AG04449 (cell line): ENCODE measurements around the gene PDHA1.

Source experiments
- CTCF ChIA-PET: fragments of 350-600 bp; formaldehyde crosslinking; extraction: SDS; loops from one replicate; lab custom pipeline; 2021; ENCODE audit warnings: antibody characterized with exemption; lab: Yijun Ruan, JAX
- POLR2A ChIA-PET: fragments of 400-600, 350-600 bp; formaldehyde crosslinking; extraction: SDS; loops from one replicate; lab custom pipeline; 2020; ENCODE audit warnings: antibody characterized with exemption, inconsistent platforms; lab: Yijun Ruan, JAX
- DNase-seq: peaks from one replicate; pipeline ENCODE4 v3.0.0-alpha.2; 2010; ENCODE audit warnings: low read depth, low spot score
- H3K4me3 ChIP-seq: 2 replicates; pipeline ENCODE4 v1.5.1; 2011; ENCODE audit warnings: low read depth, mild to moderate bottlenecking, control low read depth, low read length
- CTCF ChIP-seq: IDR thresholded peaks from one replicate; pipeline ENCODE4 v1.5.1; 2011; ENCODE audit warnings: mild to moderate bottlenecking, moderate library complexity, low read length, control low read depth, inconsistent platforms; ENCODE audit not compliant: insufficient read depth; ENCODE audit errors: missing control alignments

The PDHA1 gene

GRCh38 chrX:19350941-19351384 is 7.2 kb downstream of the PDHA1 start:
- no peak for TF ChIP-seq CTCF
- DNase-seq: no peak
- ChIA-PET CTCF (no interaction called here), POLR2A (no interaction called here)
- no peak overlapping the region for H3K4me3 ChIP-seq

GRCh38 chrX:19354625-19355024 is 10.9 kb downstream of the PDHA1 start:
- no peak for DNase-seq
- ChIA-PET POLR2A (no interaction called here), CTCF (no interaction called here)
- TF ChIP-seq CTCF: no peak
- no peak overlapping the region for H3K4me3 ChIP-seq

DNA sequence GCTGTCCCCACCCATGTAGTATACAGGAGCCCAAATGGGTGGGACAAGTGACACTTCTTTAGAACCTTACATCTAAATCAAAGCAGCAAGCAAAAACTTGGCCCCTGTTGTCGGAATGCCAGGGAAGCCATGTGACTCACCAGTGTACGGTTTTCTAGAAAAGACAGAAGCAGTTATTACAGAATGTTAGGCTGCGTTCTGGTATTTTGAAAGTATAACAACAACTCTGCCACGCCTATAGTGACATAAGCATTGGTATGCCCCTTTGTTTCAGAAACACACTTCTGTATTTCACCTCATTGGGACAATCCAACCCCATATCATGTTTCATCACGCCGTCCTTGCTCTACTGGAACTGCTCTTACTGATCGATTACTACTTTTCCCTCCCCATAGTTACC is 14.8 kb downstream of the PDHA1 start:
- no peak for TF ChIP-seq CTCF
- CTCF ChIA-PET: no interaction called here
- POLR2A ChIA-PET: no interaction called here
- DNase-seq: no peak
- H3K4me3 ChIP-seq: no peak overlapping the region

DNA sequence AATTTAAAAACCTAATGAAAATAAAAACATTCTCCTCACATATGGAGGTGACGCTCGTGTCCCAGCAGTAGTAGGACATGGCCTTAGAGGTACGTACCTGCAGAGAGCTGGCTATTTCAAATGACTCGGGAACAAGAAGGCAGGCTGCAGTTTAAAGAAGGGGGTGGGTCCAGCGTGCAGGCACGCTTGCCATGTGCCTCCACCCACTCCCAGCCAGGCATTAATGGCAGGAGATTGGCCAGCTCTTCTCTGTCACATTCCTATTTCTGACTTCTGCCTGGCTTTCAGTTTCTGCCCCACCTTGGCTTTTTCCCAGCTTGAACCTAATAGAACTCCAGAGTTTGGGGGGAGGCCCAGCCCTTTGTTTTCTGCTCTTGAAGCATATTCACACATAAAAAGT is 17.2 kb downstream of the PDHA1 start:
- TF ChIP-seq CTCF: no peak
- DNase-seq: no peak
- ChIA-PET CTCF (interaction anchor here (0.8 to 1.7 kb wide), 3 partner anchors 11 to 707 kb away, joined by 3 to 7 read pairs (median 3); no protein-coding TSS in a partner anchor), POLR2A (no interaction called here)
- H3K4me3 ChIP-seq: no peak overlapping the region

DNA sequence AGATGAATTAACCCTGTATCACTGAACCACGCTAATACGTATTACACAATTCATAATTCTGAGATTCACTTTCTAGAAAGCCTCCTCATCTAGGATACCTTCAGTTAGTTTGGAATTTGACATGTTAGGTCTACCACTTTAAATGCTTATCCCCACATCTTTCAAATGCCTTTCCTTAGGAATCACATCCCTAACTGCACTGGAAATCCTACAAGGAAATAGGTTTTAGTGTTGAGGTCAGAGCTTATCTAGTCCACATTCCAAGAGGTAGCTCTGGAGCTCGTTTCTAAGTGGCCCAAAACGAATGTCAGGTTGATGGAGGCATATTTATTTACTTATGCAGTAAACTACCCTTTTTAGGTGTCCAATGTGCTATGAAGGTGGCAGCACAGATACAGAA is 18.0 kb downstream of the PDHA1 start:
- ChIA-PET POLR2A (no interaction called here), CTCF (interaction anchor here (1.5 kb wide), 1 partner anchor 10 kb away, joined by 11 read pairs; no protein-coding TSS in a partner anchor)
- no peak for TF ChIP-seq CTCF
- no peak for DNase-seq
- no peak overlapping the region for H3K4me3 ChIP-seq

DNA sequence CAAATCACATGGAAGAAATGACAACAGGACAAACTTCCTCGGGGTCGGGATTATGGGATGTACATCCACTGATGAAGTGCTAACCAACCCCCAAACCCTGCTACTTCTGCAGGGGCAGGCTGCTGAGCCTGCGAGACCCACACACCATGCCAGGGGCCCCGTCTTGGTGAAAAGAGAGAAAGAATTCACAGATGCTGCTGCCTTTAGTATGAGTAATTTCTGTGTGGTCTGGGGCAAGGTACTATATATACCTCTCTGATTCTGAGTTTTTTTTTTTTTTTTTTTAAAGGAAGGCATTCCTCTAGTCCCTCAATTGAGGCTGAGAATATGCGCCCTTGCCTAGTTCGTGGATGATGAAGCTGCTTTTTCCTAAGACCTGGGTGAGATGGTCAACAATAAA is 24.8 kb downstream of the PDHA1 start:
- H3K4me3 ChIP-seq: no peak overlapping the region
- no peak for TF ChIP-seq CTCF
- CTCF ChIA-PET: no interaction called here
- no peak for DNase-seq
- POLR2A ChIA-PET: interaction anchor here (0.7 kb wide), 1 partner anchor 13 kb away, joined by 3 read pairs; no protein-coding TSS in a partner anchor
